ENCODE data around the gene RNF14.

- TF ChIP-seq CTCF (IDR thresholded peaks at IDR 0.05; ENCODE audit: poor library complexity), result no peak
- no peak for TF ChIP-seq EZH2phosphoT487 (IDR thresholded peaks at IDR 0.05; ENCODE audit: low read depth, severe bottlenecking, unreplicated experiment)
- TF ChIP-seq EZH2 (IDR thresholded peaks at IDR 0.05; ENCODE audit: borderline replicate concordance), result no peak
These were observed 19.4 kb upstream of the RNF14 start for GRCh38 chr5:141949511-141949910.

All from hepatocyte (in vitro differentiated cells).